ENCODE results near the gene FAM50B.
A peak's percentile ranks its signal among the peaks of the same experiment; 100 is the strongest.
"Not testable (repeated sequence)": the region's sequence is repeated elsewhere in the genome, so short reads cannot be mapped to it uniquely, and the experiment has no call there.

FAM50B gene

GRCh38 chr6:3849681-3850450 lies 693 bp downstream of the FAM50B start:
- no peak for DNase-seq (ENCODE audit: low spot score)

DNA sequence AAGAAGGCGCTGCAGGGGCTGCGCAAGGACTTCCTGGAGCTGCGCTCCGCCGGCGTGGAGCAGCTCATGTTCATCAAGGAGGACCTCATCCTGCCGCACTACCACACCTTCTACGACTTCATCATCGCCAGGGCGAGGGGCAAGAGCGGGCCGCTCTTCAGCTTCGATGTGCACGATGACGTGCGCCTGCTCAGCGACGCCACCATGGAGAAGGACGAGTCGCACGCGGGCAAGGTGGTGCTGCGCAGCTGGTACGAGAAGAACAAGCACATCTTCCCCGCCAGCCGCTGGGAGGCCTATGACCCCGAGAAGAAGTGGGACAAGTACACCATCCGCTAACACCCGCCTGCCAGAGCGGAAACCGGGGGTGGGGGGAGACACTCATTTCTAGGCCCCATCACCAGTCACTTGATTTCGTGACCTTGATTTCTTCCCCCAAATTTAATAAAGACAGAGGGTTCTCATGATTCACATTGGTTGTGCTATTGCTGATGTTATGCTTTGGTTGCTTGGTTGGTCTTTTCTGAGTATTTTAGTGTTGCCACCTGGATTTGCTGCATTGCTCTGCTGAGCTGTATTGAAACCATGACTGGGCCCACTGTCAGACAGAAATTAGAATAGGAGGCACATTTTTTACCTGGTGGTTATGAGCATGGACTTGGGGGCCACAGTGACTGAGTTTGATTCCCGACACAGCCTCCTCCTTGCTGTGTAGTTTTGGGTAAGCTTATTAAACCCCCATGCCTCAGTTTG lies 1.5 kb downstream of the FAM50B start:
- DNase-seq (ENCODE audit: low spot score) = peak; percentile 40

DNA sequence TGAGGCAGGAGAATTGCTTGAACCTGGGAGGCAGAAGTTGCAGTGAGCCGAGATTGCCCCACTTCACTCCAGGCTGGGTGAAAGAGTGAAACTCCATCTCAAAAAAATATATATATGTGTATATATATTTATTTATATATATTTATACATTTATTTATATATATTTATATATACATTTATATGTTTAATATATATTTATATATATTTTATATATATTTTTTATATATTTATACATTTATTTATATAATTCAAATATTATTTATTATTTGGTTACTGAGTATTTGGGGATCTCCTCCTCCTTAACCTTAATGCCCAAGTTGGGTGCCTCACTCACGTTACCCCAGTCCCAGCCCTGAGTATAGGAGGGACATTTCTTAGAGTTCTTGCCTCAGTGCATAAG lies 2.7 kb downstream of the FAM50B start:
- no peak for DNase-seq (ENCODE audit: low spot score)

- no peak for DNase-seq (ENCODE audit: low spot score)
Measured at GRCh38 chr6:3852391-3852790, 3.2 kb downstream of the FAM50B start.

DNA sequence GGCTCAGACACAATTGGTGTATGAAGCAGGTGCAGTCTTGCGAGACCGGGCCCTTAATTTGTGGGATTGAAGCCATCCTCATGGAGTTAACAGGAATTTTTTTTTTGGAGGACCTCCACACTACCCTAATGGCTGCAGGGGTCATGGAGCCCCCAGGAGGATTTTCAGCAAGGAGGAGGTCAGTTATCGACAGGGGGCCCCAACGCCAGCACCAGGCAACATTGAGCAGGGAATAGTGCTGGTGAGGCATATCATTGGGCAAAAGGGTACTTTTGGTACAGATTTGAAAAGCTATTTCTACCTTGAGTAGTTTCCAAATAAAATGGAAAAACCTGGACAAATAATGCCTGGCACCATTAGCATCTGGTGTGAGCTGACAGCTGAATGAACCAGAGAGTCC lies 6.7 kb downstream of the FAM50B start:
- no peak for DNase-seq (ENCODE audit: low spot score)

DNA sequence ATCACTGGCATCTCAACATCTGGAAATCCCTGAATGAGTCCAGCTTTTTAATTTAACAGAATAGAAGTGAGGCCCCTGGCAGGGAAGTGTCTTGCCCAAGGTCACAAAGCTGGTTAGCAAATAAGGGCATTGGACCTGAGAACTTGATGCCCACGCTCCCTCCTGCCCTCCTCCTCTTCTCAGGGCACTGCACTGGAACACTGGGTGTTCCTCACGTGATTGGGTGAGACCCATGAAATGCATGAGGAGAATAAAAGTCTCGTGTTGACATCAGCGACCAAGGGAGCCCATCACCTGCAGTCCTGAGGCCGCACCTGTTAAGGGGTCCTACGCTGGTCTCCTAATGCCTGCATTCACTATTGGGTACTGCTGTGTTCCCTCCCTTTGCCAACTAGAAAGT lies 7.4 kb downstream of the FAM50B start:
- no peak for DNase-seq (ENCODE audit: low spot score)

GRCh38 chr6:3857468-3858456 lies 8.6 kb downstream of the FAM50B start:
- no peak for DNase-seq (ENCODE audit: low spot score)

- DNase-seq (ENCODE audit: low spot score) = no peak
Measured at GRCh38 chr6:3859878-3860552, 10.8 kb downstream of the FAM50B start.

DNA sequence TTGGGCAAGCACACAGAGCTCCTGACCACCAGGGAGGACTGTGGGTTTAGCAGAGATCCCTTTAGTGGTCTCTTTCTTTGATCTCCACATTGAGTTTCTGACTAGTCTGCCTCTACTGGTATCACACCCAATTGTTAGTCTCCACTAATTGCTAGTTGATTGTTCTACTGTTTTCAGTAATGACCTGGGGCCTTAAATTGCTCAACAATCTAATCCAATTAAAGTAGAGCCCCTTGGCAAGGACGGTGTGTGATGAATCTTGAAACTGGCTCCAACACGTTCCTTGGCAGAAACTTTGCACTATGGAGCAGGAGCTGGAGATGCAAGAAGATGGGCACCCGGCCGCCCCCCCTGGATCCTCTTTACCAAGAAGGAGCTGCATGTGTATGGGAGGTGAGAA lies 12.3 kb downstream of the FAM50B start:
- DNase-seq (ENCODE audit: low spot score) = no peak

GRCh38 chr6:3862038-3862437 lies 12.9 kb downstream of the FAM50B start:
- DNase-seq (ENCODE audit: low spot score) = no peak

GRCh38 chr6:3863322-3863721 lies 14.1 kb downstream of the FAM50B start:
- DNase-seq (ENCODE audit: low spot score) = not testable (repeated sequence)

DNA sequence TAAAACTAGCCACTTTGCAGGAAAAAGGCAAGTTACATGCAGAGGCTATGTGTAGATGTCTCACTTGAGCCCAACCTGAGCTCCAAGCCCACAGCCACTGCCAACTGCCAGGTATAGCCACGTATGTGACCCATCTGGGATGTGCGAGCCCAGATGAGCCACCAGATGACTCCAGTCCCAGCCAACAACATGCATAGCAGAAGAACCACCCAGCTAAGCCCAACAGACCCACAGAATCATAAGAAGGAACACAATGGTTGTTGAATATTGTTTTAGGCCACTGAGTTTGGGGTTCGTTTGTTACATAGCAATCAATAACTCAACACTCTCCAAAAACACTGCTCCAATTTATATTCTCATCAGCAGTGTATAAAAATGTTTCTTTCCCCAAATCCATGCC lies 16.3 kb downstream of the FAM50B start:
- no peak for DNase-seq (ENCODE audit: low spot score)

DNA sequence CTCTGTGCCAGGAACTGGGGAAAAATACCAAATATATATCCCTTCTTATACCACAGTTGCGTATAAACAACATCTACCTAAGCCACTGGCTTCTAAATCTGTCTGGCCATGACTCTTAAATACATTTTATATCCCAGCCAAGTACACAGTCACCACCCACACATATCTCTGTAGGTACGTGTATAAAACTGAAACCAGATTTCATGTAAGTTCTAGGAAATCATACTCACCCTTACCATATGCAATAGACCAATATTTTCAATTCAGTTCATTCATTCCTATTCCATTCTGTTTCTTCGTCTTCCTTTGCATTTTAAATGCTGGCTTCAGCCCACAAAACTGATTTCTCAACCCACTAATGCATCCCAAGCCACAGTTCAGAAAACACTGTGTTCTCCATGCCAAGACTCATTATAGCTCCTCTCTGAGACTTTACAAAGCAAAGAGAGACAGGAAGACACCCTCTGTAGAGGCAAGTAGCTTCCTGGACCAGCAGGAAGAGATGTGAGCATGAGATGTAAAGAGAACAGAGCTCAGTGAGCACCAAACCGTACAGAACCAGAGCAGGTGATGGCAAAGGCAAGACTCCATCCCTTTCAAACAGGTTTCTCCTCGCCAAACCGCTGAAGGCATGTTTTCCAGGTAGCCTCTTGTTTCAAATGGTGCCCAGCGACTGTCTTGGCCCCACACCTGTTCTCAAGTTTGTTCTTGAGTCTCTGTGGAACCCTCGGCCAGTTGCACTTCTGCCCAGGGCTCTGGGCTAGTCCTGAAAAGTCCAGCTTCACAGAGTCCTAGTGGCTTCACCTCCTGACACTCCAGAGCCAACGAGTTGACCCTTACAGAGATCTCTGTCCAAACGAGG lies 18.7 kb downstream of the FAM50B start:
- no peak for DNase-seq (ENCODE audit: low spot score)

GRCh38 chr6:3868544-3868943 lies 19.4 kb downstream of the FAM50B start:
- DNase-seq (ENCODE audit: low spot score) = no peak

- DNase-seq (ENCODE audit: low spot score) = no peak
Measured at GRCh38 chr6:3869284-3869631, 20.1 kb downstream of the FAM50B start.

DNA sequence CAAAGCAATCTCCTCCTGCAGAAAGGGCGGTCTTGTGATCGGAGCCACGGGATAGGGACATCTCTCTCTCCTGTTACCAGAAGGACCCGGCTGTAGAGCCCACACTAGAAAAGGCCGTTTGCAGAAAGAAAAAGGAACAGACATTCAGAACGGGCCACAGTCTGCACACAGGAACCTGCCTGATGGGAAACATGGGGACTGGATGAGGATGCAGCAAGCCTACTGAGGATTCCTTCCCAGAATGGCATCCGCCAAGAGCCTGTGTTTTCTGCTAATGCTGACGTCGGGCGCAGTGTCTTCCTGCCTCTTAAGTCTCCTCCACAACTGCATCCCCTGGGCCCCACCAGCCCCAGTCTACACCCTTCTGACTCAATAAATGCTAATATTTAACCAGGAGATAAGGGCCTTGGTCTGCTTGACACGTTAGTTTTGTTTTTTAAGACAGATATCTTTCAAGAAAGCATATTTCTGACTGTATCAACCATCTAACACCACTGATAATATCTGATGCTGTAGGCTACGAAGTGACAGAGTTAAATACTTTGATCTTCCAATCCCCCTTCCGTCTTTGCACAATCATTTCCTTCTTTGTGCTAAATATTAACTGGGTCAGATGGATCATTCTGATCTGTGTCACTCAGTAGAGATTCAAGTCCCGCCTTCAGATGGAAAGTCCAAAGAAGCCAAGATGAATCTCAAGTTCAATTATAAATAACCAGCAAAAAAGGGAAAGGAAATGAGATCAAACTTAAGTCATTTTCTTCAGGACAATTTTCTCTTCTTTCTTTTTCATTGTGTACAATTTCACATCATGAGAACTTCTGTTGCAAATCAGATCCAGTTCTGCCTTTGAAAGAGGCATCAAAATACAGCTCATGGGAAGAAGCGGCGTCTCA lies 20.7 kb downstream of the FAM50B start:
- peak; percentile 17 for DNase-seq (ENCODE audit: low spot score)

DNA sequence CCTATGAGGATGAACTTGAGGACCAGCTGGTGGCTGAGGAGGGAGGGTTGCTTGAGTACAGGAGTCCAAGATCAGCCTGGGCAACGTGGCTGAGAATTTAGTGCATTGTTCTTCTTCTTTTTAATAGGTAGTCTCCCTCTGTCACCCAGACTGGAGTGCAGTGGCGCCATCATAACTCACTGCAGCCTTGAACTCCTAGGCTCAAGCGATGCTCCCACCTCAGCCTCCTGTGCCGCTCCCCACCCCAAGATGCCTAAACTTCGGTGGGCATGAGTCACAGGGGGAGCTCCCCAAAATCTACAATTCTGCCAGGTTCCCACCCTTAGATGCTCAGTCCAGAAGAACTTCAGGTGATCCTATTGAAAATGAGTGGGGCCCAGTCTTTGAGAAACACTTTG lies 21.4 kb downstream of the FAM50B start:
- DNase-seq (ENCODE audit: low spot score) = no peak

DNA sequence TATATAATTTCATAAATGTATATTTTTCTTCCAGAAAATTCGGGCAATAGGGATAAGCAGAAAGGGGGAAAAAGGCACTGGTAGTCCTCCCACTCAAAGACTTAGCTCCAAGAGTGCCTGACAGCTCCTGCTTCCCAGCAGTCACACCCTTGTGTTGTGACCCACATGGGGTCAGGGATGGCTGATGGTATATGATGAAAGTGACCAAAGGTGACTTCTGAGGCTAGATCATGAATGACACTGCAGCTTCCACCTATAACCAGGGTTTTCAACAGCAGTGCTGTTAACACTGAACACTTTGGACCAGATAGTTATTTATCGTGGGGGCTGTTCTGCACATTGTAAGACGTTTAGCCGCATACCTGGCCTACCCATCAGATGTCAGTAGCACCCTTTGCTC lies 22.3 kb downstream of the FAM50B start:
- no peak for DNase-seq (ENCODE audit: low spot score)

DNA sequence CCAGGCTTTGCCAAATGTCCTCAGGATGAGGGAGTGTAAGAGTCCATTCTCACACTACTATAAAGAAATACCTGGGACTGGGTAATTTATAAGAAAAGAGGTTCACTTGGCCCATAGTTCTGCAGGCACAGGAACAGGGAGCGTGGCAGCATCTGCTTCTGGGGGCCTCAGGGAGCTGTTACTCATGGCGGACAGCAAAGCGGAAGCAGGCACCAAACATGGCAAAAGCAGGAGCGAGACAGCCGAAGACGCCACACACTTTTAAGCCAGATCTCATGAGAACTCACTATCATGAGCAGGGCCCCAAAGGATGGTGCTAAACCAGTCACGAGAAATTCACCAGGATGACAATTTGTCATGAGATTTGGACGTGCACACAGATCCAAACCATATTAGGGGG lies 22.8 kb downstream of the FAM50B start:
- no peak for DNase-seq (ENCODE audit: low spot score)

DNA sequence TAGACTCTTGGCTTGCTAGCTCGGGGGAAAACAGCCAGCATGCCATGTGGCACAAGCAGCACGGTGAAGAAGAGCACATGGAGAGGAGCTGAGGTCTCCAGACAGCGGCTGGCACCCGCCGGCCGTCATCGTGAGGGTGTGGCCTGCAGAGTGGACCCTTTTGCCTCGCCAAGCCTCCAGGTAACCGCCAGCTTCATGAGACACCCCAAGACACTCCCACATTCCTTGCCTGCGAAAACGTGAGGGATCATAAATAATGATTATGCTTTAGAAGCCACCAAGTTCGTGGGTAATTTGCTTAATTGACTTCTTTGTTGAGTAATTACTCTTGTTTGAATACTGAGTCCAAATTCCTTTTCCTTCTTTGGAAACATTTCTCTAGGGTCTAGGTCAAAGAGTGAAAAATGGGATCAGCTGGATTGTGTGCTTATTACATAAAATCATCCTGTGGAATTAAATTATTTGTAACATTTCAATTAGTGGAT lies 23.2 kb downstream of the FAM50B start:
- no peak for DNase-seq (ENCODE audit: low spot score)
